Transverse colon (tissue), 4 donors: ENCODE results near the gene OR52W1.

Source experiments
- CTCF ChIP-seq, 5 experiments: fragments of 200-600 bp in 3 of 5; fragments of 450-650 bp in 2 of 5; sonication (generic) in 3 of 5; IDR thresholded peaks; 1 replicate in 2 of 5; 2 replicates in 3 of 5; pipeline ENCODE4 v1.5.1; 2016 to 2017; ENCODE audit warnings: antibody characterized with exemption in 5 of 5, inconsistent platforms in 3 of 5, mild to moderate bottlenecking in 2 of 5, moderate library complexity in 1 of 5
- EP300 ChIP-seq: sonication (generic); formaldehyde crosslinking; IDR thresholded peaks from one replicate; pipeline ENCODE4 v1.6.1; 2017; ENCODE audit warnings: antibody characterized with exemption, low read depth
- POLR2A ChIP-seq: fragments of 450-650 bp; IDR thresholded peaks from one replicate; pipeline ENCODE4 v1.6.1; 2016; ENCODE audit warnings: antibody characterized with exemption, mild to moderate bottlenecking, moderate library complexity
- POLR2AphosphoS5 ChIP-seq, 3 donors: sonication (generic); formaldehyde crosslinking; IDR thresholded peaks; one replicate each; pipeline ENCODE4 v1.6.1; 2016; ENCODE audit warnings: antibody characterized with exemption in 3 of 3

- no peak for TF ChIP-seq CTCF (IDR thresholded peaks at IDR 0.05)
- no peak for TF ChIP-seq POLR2AphosphoS5 (IDR thresholded peaks at IDR 0.05)
- no peak for TF ChIP-seq POLR2A
- TF ChIP-seq EP300, result no peak
These were observed 47.9 kb upstream of the OR52W1 start for GRCh38 chr11:6151117-6151516.
